Smooth muscle cell (in vitro differentiated cells): ENCODE measurements around the gene PGAP6. TPM values are rescaled to one million over a fixed set of nuclear protein-coding genes. Genes with fewer than 3 reads are reported as not detected.

ENCODE experiments used
- DNase-seq: peaks from one replicate; lab custom pipeline; 2025; ENCODE audit not compliant: unreplicated experiment; lab: John Stamatoyannopoulos, UW
- H2AFZ ChIP-seq: fragments of 200-600 bp; sonication (generic); 2 replicates; pipeline ENCODE4 v1.6.0; 2016; ENCODE audit warnings: antibody characterized with exemption, low read depth, mild to moderate bottlenecking
- H3F3A ChIP-seq: fragments of 200-600 bp; sonication (generic); 2 replicates; pipeline ENCODE4 v1.6.0; 2017; ENCODE audit warnings: antibody characterized with exemption, low read depth
- H3K27ac ChIP-seq: fragments of 200-600 bp; sonication (generic); 2 replicates; pipeline ENCODE4 v1.5.1; 2016; ENCODE audit warnings: low read depth, mild to moderate bottlenecking
- H3K27me3 ChIP-seq: fragments of 200-600 bp; sonication (generic); 2 replicates; pipeline ENCODE4 v1.6.1; 2016; ENCODE audit warnings: low read depth, mild to moderate bottlenecking
- H3K36me3 ChIP-seq: fragments of 200-600 bp; sonication (generic); 2 replicates; pipeline ENCODE4 v1.5.1; 2016; ENCODE audit warnings: low read depth
- H3K4me1 ChIP-seq: fragments of 200-600 bp; sonication (generic); 2 replicates; pipeline ENCODE4 v1.5.1; 2016; ENCODE audit warnings: low read depth
- H3K4me2 ChIP-seq: fragments of 200-600 bp; sonication (generic); 2 replicates; pipeline ENCODE4 v1.6.0; 2016; ENCODE audit warnings: mild to moderate bottlenecking
- H3K4me3 ChIP-seq: fragments of 200-600 bp; sonication (generic); 2 replicates; pipeline ENCODE4 v1.5.1; 2016; ENCODE audit warnings: mild to moderate bottlenecking
- H3K79me2 ChIP-seq: fragments of 200-600 bp; sonication (generic); 2 replicates; pipeline ENCODE4 v1.6.0; 2016; ENCODE audit warnings: low read depth, mild to moderate bottlenecking
- H3K9ac ChIP-seq: fragments of 200-600 bp; sonication (generic); 2 replicates; pipeline ENCODE4 v1.6.0; 2016; ENCODE audit warnings: low read depth
- H3K9me3 ChIP-seq: fragments of 200-600 bp; sonication (generic); replicated peaks from 2 replicates; pipeline ENCODE4 v1.5.1; 2016; ENCODE audit warnings: low read depth
- H4K20me1 ChIP-seq: fragments of 200-600 bp; sonication (generic); 2 replicates; pipeline ENCODE4 v1.6.0; 2016; ENCODE audit warnings: low read depth
- WGBS: methylation state at CpG from one replicate; pipeline ENCODE4 v1.1.7; 2016; ENCODE audit warnings: low lambda C conversion rate; 5-methylcytosine and 5-hydroxymethylcytosine counted together
- polyA plus RNA-seq: library from polyadenylated mRNA; unstranded; fragments of >200 nt; fragmentation: Nextera tagmentation; extraction: Ambion mirVana; gene quantifications from 2 replicates; pipeline ENCODE4 v1.2.1, GENCODE V29; 2016
- total RNA-seq: library from RNA; depleted of rRNA; stranded (reverse); fragments of >200 nt; gene quantifications from 2 replicates; pipeline ENCODE4 v1.2.3, GENCODE V29; 2014
- TF ChIP-seq, protein P1 (sequence below): fragments of 200-600 bp; sonication (generic); IDR thresholded peaks from 2 replicates; pipeline ENCODE4 v1.5.1; 2017; ENCODE audit warnings: borderline replicate concordance, mild to moderate bottlenecking, antibody characterized with exemption; ENCODE audit not compliant: insufficient read depth, poor library complexity, severe bottlenecking

PGAP6 gene
- total and polyA plus RNA-seq, 2 experiments from 2014 or later: 57.1 to 80.0 TPM

DNA sequence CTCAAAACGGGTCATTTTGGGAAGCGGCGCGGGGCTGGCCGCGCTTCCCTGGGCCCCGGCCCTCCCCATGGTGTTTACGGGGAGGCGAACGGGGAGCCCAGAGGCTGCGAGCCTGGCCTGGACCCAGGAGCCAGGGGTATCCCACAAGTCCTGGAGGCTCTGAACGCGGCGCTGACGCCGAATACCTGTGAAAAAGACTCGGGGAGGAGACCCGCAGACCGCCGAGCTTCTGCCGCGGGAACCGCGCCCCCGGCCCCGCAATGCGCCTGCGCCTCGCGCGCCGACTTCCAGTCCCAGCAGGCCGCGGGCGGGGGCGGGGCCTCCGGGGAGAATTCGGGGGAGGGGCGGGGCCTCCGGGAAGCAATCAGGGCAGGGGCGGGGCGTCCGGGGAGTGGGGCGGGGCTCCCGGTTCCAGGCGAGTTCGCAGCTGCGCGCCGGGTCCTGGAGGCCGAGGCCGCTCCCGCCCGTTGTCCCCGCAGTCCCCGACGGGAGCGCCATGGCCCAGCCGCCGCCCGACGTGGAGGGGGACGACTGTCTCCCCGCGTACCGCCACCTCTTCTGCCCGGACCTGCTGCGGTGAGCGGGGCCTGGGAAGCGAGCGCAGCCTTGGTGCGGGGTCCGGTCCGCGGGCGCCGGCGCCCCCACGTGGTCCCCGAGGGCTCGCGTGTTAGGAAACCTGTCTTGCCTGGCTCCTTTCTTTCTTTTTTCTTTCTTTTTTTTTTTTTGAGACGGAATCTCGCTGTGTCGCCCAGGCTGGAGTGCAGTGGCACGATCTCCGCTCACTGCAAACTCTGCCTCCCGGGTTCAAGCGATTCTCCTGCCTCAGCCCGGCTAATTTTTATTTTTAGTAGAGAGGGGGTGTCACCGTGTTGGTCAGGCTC is 19.9 kb upstream of the PGAP6 start, which contains the start of gene DECR2:
TSS of gene DECR2 (plus strand) at position 418 of the 881 bp plus-strand sequence. CDS start at position 497, 79 bp downstream.
- H4K20me1 ChIP-seq: no peaks in the 10 kb centered on the region
- H3K9ac ChIP-seq: peak within 1 kb of the TSS; percentile 60
- peaks cover 3% of the 10 kb centered on the region for H3K79me2 ChIP-seq
- H3K36me3 ChIP-seq: no peaks in the 10 kb centered on the region
- peak within 1 kb of the TSS; percentile 83 for H3K4me2 ChIP-seq
- H3K4me1 ChIP-seq: no peaks in the 10 kb centered on the region
- H2AFZ ChIP-seq: peak within 1 kb of the TSS; percentile 79
- H3F3A ChIP-seq: peaks cover 27% of the 10 kb centered on the region
- 2% methylated on average over 72 of the region's 91 CpGs for WGBS
- peak within 1 kb of the TSS; percentile 65 for H3K4me3 ChIP-seq
- TF ChIP-seq, protein P1, sequence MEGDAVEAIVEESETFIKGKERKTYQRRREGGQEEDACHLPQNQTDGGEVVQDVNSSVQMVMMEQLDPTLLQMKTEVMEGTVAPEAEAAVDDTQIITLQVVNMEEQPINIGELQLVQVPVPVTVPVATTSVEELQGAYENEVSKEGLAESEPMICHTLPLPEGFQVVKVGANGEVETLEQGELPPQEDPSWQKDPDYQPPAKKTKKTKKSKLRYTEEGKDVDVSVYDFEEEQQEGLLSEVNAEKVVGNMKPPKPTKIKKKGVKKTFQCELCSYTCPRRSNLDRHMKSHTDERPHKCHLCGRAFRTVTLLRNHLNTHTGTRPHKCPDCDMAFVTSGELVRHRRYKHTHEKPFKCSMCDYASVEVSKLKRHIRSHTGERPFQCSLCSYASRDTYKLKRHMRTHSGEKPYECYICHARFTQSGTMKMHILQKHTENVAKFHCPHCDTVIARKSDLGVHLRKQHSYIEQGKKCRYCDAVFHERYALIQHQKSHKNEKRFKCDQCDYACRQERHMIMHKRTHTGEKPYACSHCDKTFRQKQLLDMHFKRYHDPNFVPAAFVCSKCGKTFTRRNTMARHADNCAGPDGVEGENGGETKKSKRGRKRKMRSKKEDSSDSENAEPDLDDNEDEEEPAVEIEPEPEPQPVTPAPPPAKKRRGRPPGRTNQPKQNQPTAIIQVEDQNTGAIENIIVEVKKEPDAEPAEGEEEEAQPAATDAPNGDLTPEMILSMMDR: peak; percentile 38
- no peaks in the 10 kb centered on the region for H3K27me3 ChIP-seq
- no peaks in the 10 kb centered on the region for H3K9me3 ChIP-seq
- H3K27ac ChIP-seq: peak within 1 kb of the TSS; percentile 59
- DNase-seq: peak; percentile 99

DNA sequence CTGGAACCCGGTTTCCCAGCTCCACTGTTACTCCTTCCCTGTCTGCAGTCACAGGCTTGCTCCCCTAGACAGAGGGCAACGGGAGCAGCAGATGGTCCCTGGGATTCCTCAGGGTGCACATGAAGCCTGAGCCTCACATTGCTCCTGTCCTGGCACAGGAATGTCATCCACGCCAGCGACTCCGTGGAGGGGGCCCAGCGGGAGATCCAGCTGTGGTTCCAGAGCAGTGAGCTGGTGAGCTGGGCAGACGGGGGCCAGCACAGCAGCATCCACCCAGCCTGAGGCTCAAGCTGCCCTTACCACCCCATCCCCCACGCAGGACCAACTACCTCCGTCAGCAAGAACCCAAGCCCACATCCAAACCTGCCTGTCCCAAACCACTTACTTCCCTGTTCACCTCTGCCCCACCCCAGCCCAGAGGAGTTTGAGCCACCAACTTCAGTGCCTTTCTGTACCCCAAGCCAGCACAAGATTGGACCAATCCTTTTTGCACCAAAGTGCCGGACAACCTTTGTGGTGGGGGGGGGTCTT is 18.3 kb upstream of the PGAP6 start:
- Histone ChIP-seq H3K9me3 (no peaks in the 10 kb centered on the region), H2AFZ (no peak overlapping the region), H3F3A (peaks cover 35% of the 10 kb centered on the region), H3K27ac (no peak overlapping the region), H3K9ac (no peak overlapping the region), H4K20me1 (no peaks in the 10 kb centered on the region), H3K4me3 (peak overlapping the region; percentile 65), H3K4me1 (peaks cover 4% of the 10 kb centered on the region), H3K36me3 (no peaks in the 10 kb centered on the region), H3K27me3 (no peaks in the 10 kb centered on the region), H3K4me2 (peak overlapping the region; percentile 83), H3K79me2 (peaks cover 3% of the 10 kb centered on the region)
- no peak for DNase-seq
- TF ChIP-seq, protein P1: no peak
- 83% methylated on average over 10 of the region's 10 CpGs for WGBS

DNA sequence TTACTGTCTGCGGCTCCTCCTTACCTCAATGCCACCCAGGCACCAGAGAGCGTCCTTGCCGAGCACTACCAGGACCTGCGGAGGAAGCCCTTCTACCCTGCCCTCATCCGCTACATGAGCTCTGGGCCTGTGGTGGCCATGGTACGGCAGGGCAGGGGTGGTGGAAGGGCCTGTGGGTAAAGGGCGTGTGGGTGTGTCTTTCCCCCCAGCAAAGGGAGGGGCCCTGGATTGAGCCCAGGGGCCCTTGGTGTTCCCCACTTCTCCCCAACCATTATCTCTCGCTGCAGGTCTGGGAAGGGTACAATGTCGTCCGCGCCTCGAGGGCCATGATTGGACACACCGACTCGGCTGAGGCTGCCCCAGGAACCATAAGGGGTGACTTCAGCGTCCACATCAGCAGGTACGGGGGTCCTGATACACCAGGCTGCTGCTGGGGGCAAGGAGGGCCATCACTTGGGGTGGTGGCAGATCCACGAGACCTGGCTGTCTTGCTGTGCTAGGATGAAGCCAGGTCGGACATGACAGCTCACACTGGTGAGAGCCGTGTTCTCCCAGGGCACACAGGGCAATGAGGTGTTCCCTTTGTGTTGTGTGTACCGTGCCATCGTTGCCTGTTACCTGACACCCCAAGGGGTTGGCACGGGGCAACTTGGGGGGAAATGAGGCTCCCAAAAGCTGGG is 17.7 kb upstream of the PGAP6 start:
- Histone ChIP-seq H4K20me1 (no peaks in the 10 kb centered on the region), H3K36me3 (no peaks in the 10 kb centered on the region), H3K9ac (no peak overlapping the region), H3K4me1 (peaks cover 4% of the 10 kb centered on the region), H2AFZ (no peak overlapping the region), H3K79me2 (peaks cover 3% of the 10 kb centered on the region), H3K4me2 (no peak overlapping the region), H3K9me3 (no peaks in the 10 kb centered on the region), H3F3A (peaks cover 35% of the 10 kb centered on the region), H3K4me3 (no peak overlapping the region), H3K27me3 (no peaks in the 10 kb centered on the region), H3K27ac (no peak overlapping the region)
- TF ChIP-seq, protein P1: no peak
- DNase-seq: no peak
- WGBS: 96% methylated on average over 21 of the region's 22 CpGs
